Activated CD4-positive, alpha-beta T cell treated with anti-CD3 and anti-CD28 coated beads, Interleukin-2, amount 50 U/mL, for 4 hours (primary cell): Measurements from ENCODE around the gene ZBTB7A.

Source experiments
- DNase-seq, 2 experiments: peaks; one replicate each; pipeline ENCODE4 v3.0.0-alpha.2; 2020

ZBTB7A gene

GRCh38 chr19:4034048-4035017 lies 32.4 kb downstream of the ZBTB7A start:
- DNase-seq = no peak

DNA sequence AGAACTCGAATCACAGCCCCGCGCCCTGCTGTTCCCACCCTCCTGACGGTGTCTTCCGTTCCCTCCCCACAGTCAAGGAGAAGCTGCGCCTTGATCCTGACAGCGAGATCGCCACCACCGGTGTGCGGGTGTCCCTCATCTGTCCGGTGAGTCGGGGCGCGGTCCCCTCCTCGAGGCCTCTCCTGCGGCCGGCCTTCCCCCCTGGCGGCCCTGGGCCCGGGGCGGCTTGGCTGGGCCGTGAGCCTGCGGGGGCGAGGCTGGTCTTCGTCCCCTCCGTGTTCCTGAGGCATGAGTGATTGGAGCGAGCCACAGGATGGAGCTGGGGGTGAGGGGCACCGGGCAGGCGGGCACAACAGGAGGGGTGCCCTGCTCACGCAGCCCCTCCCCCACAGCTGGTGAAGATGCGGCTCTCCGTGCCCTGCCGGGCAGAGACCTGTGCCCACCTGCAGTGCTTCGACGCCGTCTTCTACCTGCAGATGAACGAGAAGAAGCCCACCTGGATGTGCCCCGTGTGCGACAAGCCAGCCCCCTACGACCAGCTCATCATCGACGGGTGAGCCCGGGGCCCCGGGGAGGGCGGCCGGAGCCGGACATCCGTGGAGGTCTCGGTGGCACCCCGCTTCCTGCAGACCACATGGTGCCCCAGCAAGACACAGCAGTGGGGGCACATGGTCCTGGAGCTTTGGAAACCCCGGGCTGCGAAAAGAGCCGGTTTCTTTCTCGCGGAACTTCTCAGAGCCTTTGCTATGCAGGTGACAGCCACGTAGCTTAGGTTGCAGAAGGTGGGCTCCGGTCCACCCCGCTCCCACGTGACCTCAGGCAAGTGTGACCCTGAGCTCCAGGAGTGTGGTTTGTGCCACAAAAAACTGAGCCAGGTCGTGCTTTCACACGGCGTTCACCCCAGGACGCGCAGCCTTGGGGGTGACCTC lies 33.4 kb downstream of the ZBTB7A start:
- DNase-seq = no peak

GRCh38 chr19:4032436-4032835 lies 34.3 kb downstream of the ZBTB7A start:
- no peak for DNase-seq

GRCh38 chr19:4031420-4031819 lies 35.3 kb downstream of the ZBTB7A start:
- no peak for DNase-seq

- no peak for DNase-seq
Observed at GRCh38 chr19:4030981-4031380, 35.7 kb downstream of the ZBTB7A start.

- DNase-seq = no peak
Observed at GRCh38 chr19:4030552-4030951, 36.1 kb downstream of the ZBTB7A start.

DNA sequence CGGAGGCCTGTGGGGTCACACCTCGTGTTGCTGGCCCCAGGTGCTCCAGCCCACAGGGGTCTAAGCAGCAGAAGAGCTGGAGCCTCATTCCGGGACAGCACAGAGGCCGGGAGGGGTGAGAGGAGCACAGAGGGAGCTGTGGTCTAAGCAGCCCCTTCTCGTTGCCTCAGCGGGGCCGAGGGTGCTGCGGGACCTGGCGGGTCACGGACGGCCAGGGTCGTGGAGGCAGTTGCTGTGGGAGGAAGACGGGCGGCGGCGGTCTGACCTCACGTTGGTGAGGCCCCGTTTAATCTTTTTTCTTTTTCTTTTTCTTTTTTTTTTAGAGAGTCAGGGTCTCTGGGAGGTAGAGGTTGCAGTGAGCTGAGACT lies 37.5 kb downstream of the ZBTB7A start:
- no peak for DNase-seq

- no peak for DNase-seq
Observed at GRCh38 chr19:4028334-4029246, 38.1 kb downstream of the ZBTB7A start.

DNA sequence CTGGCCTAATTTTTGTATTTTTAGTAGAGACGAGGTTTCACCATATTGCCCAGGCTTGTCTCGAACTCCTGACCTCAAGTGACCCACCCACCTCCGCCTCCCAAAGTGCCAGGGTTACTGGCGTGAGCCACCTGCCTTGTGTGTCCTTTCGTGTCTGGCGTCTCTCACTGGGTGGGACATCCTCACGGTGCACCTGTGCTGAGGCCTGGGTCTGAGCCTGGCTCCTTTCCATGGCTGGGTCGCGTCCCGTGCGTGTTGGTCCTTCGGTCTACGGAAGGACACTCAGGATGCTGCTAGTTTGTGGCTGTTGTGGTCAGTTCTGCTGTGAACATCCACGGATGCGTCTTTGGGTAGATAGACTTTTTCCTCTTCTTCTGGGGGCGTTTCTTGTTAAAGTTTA lies 39.6 kb downstream of the ZBTB7A start:
- no peak for DNase-seq

DNA sequence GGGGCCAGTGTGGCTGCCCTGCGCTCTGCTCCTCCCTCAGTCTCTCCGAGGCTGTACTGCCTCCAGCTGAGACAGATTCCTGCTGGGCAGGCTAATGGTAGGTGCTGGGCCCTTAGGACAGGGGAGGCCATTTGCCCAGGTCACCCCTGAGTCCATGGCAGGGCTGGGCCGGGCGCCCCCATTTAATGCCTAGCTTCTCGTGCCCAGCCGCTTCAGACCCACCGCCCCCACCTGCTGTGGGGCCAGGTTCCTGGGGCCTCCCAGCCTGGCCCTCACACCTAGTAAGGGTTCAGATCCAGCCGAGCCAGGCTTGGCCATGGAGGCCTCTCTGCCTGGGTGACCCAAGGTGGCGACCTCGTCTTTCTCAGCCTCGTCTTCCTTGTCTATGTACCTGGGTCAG lies 41.4 kb downstream of the ZBTB7A start:
- no peak for DNase-seq

GRCh38 chr19:4023600-4024398 lies 42.9 kb downstream of the ZBTB7A start:
- no peak for DNase-seq

DNA sequence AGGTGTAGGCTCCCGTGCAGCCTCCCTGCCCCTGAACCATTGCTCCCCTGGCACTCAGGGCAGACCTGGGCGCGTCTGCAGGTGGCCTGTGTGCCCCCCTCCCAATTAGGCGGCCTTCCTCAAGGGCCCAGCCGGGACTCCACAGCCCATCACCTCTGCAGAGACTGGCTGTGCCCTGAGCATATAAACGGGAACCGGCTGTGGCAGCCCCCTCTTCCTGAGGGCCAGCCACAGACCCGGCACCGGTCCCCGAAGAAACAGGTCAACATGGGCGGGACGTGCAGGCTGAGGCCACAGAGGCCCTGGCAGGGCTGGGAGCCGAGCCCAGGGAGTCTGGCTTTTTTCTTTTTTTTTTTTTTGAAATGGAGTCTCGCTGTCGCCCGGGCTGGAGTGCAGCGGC lies 47.1 kb downstream of the ZBTB7A start:
- no peak for DNase-seq

GRCh38 chr19:4018775-4019504 lies 47.8 kb downstream of the ZBTB7A start:
- DNase-seq = no peak

GRCh38 chr19:4018140-4018613 lies 48.5 kb downstream of the ZBTB7A start:
- DNase-seq = no peak

DNA sequence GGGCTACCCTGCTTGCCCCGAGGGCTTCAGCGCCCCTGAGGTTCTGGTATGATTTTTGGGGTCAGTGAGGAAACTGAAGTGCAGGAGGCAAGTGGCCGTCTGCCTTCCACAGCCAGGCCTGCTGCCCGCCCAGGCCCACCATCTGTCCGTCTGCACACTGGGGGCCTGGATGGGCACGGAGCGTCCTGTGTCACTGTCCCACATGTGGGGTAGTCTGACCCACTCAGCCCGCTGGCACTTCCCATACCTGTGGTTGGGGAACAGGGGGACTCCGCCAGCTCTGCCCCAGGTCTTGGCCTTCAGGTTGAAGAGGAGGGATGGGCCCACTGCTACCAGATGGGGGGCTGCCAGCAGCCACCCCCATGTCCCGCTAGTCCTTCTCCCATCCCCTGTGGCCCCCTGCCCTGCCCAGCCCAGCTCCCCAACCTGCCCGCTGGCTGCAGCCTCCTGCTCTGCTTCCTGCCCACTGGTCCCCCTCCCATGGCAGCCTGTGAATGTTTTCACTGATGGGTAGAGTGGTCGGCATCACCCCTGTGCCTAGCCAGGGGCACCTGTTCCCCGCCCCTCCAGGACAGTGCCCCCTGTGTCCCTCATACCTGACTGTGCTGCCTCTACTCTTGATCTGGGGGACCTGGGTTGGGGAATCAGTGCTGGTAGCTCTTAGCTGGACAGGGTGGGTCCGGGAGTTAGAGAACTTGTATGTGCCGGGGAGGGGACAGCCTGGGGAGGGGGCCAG lies 49.6 kb downstream of the ZBTB7A start:
- no peak for DNase-seq

- no peak for DNase-seq
Observed at GRCh38 chr19:4016486-4016885, 50.2 kb downstream of the ZBTB7A start.

- no peak for DNase-seq
Observed at GRCh38 chr19:4015705-4016402, 50.8 kb downstream of the ZBTB7A start.

DNA sequence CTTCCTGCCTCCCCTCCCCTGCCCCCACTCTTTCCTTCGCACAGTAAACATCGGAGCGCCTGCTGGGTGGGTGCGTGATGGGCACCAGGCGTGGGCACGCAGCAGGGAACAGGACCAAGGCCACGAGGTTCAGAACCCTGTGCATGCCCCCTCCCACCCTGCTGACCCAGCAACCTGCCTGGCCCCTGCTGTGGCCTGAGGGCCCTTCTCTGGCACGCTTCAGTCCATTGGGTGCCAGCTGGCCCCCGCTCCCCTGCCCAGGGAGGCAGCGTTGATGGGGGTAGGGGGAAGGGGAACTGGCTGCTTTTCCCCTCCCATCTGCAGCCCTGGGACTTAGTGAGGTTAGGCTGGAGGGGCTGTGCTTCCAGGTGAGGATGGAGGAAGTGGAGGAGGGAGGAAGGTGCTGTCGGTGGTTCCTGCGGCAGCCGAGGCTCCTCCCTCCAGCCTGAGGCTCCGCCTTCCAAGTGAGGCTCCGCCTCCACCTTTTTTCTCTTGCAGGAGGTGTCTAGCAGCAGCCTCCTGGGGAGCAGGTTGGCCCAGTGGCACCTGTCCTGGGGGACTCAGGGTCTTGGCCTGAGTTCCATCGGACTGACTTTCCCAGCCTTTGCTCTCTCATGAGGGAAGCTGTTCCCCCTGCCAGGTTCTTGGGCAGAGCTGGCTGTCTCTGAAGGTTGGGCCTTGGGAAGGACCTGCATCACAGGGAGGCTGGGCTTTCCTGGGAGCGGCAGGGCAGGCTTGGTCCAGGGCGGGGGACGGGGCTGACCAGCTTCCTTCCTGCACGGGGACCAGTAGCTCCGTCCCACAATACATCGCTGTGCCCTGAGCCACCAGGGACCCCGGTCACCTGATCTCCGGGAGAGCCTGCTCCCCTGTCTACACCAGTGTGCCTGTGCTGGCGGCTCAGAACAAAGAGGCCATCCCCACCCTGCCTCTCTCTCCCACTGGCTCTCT lies 51.9 kb downstream of the ZBTB7A start:
- DNase-seq = peak; percentile 15 to 24
